ENCODE results near the gene WNK1.
"Not testable (repeated sequence)": the region's sequence is repeated elsewhere in the genome, so short reads cannot be mapped to it uniquely, and the experiment has no call there.

Gene WNK1

DNA sequence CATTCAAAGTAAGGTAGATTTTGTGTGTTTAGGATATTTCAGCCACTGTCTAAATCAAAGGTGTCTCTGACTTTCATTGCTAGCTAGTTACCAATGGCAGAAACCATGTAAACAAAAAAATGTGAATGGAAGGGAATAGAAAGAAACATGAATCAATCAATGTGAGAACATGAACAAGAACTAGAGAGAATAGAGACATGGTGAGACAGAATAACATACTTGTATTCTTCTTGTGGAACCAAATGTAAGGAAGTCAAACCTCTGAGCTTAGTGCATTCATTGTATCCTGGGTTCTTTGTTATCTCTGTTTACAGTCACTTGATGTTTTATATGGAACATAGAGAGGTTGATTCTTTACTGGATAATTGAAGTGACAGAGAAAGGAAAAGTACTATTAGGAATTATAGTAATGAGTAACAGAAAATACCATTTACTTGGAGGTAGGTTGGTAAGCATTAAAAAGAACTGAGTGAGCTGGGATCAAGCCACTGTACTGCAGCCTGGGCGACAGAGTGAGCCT lies 2.6 kb upstream of the WNK1 start:
- peak; percentile 16 for DNase-seq (ENCODE audit: low spot score)

DNA sequence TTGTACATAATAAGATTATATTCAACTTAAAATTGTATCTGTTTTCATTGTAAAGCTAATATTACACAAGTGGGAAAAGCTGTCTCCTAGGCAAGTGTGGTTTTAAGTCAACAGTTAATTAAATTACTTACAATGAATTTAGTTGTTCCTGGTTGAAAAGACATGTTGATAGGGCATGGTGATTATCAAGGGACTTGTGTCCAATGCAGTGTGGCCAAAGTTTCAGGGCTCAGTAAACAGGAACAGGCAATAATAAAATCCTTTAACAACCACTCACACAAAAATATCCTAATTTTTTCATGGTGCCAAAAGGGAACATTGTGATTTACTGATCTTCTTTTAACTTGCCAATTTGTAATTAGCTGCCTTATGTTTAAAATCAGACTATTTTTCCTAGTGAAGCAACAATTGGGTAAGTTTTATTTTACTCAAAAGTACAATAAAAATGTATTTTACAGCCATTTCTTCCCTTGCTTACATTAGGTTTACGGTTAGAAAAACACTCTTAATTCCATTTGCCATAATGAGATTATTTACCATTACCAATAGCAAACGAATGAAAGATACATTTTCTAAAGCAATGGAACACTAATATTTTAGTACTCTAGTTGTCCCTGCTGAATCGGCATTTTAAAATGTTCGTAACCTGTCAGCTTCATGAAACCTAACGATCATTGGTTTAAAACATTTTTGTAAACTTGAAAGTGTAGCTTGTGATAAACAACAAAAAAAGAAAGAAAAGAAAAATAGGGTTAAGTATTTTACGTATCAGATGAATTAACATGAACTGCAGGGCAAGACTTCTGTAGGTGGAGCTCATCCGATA lies 1.8 kb upstream of the WNK1 start:
- peak; percentile 33 for DNase-seq (ENCODE audit: low spot score)

DNA sequence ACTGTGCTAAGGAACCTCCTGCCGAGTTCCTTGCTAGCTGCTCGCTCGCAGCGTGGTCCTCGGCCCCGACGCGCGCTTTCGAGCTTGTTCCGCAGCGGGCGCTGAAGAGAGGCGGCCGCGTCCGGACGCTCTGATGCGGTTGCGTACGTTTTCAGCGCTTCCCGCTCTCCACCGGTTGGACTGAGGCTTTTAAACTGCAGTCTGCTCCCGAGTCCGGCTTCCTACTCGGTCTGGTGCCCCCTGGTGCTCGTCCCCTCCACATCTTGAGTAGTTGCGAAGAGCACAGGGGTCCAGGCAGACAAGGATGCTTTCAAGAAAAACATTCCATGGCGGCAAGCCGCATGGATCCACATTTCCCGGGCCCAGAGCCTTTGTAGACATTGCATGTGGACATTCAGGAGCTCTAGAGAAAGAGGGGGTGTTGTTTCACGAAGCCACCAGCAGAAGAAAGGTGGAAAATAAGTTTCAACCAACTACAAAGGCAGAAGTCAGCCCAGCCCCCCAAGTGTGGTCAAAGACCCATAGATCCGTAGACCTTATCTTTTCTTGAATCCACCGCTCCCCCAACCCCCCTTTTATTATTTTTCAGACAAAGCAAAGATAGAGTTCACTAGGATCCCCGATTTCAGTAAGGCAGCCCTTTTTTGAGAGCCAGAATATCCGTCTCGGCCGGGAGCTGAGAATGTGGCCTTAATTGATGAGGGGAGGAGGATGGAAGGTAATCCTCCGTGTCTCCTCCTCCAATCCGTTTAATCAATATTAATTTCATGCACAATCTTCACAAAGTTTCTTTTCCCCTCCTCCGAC lies 984 bp upstream of the WNK1 start:
- peak; percentile 98 for DNase-seq (ENCODE audit: low spot score)

DNA sequence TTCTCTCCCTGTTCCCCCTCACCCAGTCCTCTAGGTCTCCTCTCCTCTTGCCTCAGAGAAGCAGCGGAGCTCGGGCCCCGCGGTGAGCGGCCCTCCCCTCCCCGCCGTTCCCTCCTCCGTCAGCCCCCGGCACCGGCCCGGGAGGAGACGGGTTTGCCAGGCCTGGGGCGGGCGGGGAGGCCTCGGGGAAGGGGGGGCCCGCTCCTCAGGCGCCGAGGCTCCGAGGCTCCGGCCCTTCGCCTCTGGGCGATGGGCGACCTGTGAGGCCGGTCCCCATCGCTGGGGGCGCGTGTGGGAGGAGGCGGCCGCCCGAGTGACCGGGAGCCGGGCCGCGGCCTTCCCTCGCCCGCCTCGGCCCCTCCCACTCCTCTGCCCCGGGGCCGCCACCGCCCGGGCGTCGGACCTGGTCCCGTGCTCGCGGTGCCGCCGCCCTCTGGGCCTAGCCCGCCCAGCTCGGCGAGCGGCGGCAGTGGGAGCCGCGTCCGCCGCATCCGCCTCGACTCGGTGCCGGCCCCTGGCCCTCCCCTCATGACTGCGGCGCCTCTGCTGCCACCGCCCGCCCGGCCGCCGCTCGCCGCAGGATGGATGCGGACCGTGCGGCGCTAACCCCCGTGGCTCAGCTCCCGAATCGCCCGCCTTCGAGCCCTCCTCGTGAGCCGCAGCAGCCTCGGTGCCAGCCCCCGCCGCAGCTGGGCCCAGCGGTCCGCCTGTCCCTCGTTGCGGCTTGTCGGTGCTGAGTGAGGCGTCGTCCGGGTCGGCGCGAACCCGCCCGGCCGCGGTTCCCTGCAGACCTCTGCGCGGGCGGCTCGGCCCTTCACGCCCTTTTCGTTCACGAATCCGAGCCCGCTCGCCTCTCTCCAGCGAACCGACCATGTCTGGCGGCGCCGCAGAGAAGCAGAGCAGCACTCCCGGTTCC lies 574 bp downstream of the WNK1 start:
- peak; percentile 44 for DNase-seq (ENCODE audit: low spot score)

DNA sequence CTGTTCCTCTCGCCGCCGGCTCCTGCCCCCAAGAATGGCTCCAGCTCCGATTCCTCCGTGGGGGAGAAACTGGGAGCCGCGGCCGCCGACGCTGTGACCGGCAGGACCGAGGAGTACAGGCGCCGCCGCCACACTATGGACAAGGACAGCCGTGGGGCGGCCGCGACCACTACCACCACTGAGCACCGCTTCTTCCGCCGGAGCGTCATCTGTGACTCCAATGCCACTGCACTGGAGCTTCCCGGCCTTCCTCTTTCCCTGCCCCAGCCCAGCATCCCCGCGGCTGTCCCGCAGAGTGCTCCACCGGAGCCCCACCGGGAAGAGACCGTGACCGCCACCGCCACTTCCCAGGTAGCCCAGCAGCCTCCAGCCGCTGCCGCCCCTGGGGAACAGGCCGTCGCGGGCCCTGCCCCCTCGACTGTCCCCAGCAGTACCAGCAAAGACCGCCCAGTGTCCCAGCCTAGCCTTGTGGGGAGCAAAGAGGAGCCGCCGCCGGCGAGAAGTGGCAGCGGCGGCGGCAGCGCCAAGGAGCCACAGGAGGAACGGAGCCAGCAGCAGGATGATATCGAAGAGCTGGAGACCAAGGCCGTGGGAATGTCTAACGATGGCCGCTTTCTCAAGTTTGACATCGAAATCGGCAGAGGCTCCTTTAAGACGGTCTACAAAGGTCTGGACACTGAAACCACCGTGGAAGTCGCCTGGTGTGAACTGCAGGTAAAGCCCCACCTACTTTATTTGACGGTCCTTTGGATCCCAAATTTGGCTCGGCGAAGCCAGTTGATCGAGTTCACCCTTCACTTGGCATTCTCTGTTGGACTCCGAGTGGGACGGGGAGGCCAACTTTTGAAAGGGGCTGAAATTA lies 1.5 kb downstream of the WNK1 start:
- peak; percentile 52 for DNase-seq (ENCODE audit: low spot score)

DNA sequence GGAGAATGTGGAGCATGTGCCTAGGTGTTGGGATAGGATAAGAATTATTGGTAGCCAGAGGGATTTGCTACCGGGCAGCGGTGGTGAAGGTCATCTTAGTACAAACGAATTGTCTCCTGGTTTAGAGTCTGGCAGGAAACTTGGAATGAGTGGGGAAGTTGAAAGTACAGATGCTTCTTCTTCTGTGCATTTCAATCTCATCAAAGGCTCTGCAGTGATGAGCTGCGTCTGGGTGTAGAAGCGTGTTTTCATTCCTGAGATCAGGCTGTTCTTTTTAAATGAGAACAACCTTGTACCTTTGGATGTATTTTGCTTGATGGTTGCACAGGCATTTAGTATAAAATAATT lies 2.1 kb downstream of the WNK1 start:
- peak; percentile 65 for DNase-seq (ENCODE audit: low spot score)

DNA sequence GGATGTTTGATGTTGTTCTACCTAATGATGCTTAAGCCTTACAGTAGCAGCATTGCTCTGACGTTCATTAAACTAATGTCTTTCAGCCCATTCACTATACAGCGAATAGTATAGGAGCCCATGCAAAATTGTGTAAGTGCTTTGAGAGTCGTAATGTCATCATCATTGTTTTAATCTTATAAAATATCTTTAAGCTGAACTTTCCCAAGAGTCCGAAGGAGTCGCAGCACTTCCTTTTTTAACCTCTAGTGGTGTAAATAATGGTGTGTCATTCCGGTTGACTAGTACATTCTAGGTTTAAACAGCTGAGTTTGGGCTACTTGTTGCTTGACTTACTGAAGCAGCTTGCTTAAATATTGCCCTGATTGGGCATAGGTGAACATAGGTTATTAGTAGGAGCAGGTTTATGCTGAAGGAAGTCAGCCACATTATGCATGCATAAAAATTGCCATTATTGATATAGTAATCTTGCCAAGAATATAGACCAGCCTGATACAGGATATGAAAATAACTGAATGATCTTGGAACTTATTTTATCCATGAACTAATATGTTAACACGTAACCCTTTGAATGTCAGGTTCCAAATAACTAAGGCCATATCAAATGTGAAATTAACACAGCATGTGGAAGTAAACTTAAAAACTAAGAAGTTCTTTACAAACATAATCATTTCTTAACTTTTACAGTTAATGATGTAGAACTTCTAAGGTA lies 2.6 kb downstream of the WNK1 start:
- DNase-seq (ENCODE audit: low spot score): peak; percentile 95

DNA sequence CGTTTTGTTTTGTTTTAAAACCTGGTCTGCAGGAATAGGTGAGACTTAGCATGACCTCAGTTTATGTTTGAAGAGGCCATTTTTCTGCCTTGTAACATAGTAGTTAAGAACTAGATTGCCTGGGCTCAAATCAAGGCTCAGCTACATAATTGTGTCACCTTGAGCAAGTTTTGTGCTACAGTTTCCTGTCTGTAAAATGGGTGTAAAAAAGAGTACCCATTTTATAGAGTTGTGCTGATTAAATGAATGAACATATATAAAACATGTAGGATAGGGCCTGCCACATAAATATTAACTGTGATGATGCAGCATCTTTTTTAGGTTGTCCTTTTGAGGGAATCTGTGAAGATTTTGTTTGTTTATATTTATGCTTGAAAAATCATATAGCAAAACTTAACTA lies 7.2 kb downstream of the WNK1 start:
- no peak for DNase-seq (ENCODE audit: low spot score)

DNA sequence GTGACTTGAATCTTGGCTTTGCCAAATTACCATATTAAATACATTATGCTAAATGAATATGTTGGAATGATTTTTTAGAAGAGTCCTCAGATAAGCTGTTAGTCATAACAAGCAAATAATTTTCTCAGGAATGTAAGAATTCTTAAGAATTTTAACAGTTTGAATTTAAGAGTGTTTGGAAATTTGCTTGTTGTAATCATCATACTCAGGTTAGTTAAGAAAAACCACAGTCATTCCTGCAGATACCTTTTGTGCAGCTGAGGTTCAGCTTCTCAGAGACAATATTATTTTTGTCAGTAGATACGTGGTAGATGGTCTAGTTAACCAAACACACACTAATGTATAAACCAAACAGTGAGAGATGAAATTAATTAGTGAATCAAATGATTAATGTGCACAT lies 8.9 kb downstream of the WNK1 start:
- no peak for DNase-seq (ENCODE audit: low spot score)

DNA sequence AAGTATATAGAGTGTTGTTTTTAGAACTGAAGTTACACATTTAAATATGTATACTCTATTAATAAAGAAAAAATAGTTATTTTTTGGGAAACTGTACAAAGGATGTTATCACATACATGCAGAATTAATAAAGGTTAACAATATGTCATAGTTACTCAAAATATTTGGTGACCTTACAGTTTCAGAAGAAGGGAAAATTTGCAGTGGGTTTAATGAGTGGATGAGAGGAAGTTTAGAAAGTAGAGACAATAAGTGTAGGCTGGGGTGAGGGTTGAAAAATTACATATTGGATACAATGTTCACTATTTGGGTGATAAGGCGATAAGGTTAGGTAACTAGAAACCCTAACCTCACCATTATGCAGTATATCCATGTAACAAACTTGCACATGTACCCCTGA lies 13.5 kb downstream of the WNK1 start:
- no peak for DNase-seq (ENCODE audit: low spot score)

DNA sequence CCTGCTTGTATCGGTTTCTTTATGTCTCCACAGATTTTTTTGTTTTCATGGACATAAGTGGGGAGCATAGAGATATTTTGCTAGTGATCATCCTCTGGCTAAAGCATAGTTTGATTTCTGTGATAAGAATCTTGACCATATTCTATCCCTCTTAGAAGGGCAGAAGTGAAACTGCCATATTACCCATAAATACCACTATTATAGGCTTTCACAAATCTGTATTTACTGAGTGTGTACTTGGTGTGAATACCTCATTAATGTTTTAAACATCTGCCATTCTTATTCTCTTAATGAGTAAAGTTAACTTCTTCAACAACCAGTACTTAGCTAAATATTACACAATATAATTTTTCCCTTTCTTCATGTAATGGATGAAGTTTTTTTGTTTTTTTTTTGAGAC lies 16.1 kb downstream of the WNK1 start:
- no peak for DNase-seq (ENCODE audit: low spot score)

DNA sequence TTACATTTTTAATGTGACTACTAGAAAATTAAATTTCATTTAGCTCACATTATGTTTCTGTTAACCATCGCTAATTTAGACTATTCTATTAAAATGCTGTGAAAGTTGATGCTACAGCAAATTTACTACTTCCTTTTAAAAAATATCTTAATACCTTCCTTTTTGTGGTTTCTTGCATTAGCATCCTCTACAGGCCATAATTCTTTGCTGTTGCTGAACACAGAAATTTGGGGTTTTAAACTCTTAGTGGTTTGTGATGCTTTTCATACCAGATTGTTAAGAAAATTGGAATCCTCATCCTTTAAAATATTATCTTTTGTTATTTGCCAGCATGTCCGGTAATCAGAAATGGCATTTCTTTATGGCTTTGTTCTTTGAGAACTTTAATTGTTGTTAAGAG lies 18.1 kb downstream of the WNK1 start:
- DNase-seq (ENCODE audit: low spot score): no peak

DNA sequence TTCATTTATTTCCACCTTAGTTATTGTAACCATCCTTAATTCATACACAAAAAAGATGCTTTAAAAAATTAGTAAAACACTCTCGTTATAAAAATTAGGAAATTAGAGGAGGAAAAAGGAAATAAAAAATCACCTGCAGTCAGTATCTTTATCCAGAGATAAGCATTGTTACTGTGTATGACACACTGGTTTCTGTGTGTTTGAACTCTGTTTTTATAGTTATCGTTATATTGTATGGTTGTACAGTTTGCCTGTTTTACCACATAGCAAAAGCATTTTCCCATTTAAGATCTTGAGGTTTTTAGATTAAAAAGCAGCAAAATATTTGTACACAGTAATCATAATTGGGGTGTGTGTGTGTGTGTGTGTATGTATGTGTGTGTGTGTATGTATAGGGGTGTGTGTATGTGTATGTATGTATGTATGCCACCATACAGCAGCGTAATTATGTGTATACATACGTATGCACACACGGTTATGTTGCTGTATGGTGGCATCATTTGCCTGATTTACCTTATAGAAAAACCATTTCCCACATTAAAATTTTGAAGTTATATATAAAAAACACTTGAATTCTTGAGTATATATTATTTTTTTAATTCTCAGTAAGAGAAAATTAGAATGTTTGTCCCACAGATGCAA lies 19.8 kb downstream of the WNK1 start:
- no peak for DNase-seq (ENCODE audit: low spot score)

DNA sequence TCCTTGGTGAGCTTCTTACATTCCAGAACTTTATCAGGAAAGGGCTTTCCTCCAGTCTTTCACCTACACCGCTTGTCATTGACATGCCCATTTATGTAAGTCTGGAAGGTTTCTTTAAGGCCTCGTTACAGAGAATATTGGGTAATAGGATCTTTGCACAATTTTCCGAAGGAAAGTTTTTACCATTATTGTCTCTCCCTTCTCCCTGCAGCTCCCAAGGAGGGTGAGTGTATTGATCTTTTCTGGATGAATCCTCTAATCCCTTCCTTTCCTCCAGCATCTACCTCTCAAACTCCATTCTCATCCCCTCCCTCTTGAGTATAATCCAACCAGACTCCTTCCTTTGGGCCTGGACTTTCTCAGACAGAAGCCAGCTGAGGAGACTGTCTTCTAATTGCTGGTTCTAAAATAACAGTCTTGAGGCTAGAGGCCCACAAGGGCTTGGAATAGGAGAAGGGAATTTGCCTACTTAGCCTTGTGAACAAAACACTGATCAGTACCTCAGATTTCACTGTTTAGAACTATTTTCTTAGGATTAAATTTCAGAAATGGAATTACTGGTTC lies 21.8 kb downstream of the WNK1 start:
- no peak for DNase-seq (ENCODE audit: low spot score)

DNA sequence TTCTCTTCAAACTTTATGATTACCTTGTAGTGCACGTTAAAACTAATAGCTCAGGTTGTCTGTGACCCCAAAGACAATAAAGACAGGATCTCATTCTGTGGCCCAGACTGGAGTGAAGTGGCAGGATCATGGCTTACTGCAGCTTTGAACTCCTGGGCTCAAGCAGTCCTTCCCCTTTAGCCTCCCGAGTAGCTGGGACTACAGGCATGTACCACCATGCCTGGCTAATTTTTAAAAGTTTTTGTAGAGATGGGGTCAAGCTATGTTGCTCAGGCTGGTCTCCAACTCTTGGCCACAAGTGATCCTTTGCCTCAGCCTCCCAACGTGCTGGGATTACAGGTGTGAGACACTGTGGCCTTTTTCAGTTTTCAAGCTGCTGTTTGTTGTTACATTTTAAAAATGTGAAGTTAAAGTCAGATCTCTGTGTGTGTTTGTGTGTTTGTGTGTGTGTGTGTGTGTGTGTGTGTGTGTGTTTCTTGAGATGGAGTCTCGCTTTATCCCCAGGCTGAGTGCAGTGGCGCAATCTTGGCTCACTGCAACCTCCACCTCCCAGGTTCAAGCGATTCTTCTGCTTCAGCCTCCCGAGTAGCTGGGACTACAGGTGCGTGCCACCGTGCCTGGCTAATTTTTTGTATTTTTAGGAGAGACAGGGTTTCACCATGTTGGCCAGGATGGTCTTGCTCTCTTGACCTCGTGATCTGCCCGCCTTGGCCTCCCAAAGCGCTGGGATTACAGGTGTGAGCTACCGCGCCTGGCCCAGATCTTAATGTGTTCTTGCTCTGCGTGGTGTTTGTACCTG lies 23.8 kb downstream of the WNK1 start:
- not testable (repeated sequence) for DNase-seq (ENCODE audit: low spot score)

DNA sequence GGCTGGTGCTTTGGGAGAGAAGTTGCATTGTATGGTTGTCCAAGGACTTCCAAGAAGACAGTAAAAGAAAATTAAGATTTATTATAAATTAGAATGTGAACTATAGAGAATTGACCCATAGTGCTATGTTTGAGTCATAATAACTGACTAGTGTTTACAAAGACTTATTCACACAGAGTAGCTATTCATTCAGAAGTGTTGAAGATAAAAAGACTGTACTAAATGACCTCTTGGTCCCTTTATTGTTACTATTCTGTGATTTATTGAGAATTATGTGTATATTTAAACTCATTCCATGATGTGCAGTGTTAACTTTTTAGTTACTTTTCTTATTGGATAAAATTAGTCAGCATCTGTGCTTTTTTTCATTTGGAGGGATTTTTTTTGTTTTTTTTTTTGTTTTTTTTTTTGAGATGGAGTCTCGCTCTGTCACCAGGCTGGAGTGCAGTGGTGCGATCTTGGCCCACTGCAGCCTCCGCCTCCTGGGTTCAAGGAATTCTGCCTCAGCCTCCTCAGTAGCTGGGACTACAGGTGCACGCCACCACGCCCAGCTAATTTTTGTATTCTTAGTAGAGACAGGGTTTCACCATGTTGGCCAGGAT lies 24.5 kb downstream of the WNK1 start:
- DNase-seq (ENCODE audit: low spot score): peak; percentile 22

DNA sequence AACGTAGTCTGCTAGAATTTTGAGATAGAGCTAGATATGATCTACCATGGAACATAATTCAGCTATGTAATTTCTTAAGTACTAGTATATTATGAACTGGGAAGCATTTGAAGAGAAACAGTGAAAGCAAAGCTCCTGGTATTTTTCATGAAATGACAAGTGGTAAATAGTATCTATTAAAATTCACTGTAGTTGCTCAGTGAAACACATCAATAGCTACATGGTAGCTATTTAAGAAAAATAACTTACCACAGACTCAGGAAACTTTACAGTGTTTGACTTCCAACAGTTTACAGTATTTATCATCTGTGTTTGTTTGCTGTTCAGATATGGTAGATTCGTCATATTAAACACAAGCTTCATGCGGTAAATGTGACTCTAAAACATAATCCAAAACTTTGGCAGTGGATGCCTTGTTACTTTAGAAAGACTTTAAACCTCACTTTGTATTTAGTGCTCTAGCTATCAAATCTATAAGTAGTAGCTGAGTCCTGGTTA lies 25.2 kb downstream of the WNK1 start:
- no peak for DNase-seq (ENCODE audit: low spot score)

DNA sequence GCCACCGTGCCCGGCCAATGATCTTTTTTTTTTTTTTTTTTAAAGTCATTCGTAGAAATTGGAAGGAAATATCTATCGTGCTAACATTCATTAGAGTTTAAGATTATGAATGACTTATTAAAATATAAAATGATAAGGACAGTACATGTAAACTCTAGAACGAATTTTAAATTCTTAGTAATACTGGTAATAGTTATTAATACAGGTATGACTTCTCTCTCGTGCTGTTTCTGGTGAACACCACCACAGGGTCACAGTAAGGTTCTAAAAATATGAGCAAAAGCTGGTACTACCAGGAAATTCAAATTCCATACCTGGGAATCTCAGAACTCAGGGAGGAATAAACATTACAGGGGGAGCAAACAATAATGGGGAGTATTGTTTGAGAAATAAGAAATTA lies 26.2 kb downstream of the WNK1 start:
- no peak for DNase-seq (ENCODE audit: low spot score)
